DND-41 (cell line): ENCODE results near the gene NPC1.

ENCODE experiments used
- EZH2 ChIP-seq: IDR thresholded peaks from 3 replicates; pipeline ENCODE4 v1.6.1; 2012; ENCODE audit warnings: borderline replicate concordance, low read depth, mild to moderate bottlenecking, moderate library complexity, low read length, inconsistent platforms; ENCODE audit not compliant: severe bottlenecking
- TF ChIP-seq, protein P1 (sequence below): IDR thresholded peaks from 2 replicates; pipeline ENCODE4 v1.5.1; 2012; ENCODE audit warnings: borderline replicate concordance, low read length, moderate library complexity, mild to moderate bottlenecking; ENCODE audit not compliant: poor library complexity, severe bottlenecking; ENCODE audit errors: extremely low read depth

DNA sequence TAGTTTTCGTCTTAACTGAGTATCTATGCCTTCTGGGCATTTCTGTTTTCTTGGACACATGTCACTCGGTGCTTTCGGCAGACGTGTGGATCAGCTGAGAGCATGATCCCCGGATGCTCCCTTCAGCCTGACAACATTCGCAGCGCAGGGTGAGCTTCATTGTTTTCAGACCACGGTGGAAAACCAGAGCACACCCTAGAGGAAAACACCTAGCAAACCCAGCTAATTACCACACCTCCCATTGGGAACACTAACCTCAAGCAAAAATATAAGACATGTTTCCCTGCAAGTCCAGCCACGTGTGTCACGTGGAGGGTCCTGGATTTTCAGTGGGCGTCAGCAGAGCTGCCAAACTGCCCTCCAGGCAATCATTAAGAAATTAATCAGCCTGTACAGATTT is 45.4 kb upstream of the NPC1 start:
- TF ChIP-seq, protein P1, sequence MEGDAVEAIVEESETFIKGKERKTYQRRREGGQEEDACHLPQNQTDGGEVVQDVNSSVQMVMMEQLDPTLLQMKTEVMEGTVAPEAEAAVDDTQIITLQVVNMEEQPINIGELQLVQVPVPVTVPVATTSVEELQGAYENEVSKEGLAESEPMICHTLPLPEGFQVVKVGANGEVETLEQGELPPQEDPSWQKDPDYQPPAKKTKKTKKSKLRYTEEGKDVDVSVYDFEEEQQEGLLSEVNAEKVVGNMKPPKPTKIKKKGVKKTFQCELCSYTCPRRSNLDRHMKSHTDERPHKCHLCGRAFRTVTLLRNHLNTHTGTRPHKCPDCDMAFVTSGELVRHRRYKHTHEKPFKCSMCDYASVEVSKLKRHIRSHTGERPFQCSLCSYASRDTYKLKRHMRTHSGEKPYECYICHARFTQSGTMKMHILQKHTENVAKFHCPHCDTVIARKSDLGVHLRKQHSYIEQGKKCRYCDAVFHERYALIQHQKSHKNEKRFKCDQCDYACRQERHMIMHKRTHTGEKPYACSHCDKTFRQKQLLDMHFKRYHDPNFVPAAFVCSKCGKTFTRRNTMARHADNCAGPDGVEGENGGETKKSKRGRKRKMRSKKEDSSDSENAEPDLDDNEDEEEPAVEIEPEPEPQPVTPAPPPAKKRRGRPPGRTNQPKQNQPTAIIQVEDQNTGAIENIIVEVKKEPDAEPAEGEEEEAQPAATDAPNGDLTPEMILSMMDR, result no peak
- no peak for TF ChIP-seq EZH2
